GM10266 (cell line): Measurements from ENCODE around the gene EFTUD2.

Source experiments
- DNase-seq: peaks from one replicate; pipeline ENCODE4 v3.0.0; 2012; ENCODE audit errors: extremely low spot score
- TF ChIP-seq, protein P1 (sequence below): IDR thresholded peaks from 2 replicates; pipeline ENCODE4 v1.5.1; 2012; ENCODE audit warnings: mild to moderate bottlenecking, low read depth; ENCODE audit not compliant: control insufficient read depth, insufficient read depth; ENCODE audit errors: missing control alignments

EFTUD2 gene

GRCh38 chr17:44840936-44841335 is 58.3 kb downstream of the EFTUD2 start:
- TF ChIP-seq, protein P1, sequence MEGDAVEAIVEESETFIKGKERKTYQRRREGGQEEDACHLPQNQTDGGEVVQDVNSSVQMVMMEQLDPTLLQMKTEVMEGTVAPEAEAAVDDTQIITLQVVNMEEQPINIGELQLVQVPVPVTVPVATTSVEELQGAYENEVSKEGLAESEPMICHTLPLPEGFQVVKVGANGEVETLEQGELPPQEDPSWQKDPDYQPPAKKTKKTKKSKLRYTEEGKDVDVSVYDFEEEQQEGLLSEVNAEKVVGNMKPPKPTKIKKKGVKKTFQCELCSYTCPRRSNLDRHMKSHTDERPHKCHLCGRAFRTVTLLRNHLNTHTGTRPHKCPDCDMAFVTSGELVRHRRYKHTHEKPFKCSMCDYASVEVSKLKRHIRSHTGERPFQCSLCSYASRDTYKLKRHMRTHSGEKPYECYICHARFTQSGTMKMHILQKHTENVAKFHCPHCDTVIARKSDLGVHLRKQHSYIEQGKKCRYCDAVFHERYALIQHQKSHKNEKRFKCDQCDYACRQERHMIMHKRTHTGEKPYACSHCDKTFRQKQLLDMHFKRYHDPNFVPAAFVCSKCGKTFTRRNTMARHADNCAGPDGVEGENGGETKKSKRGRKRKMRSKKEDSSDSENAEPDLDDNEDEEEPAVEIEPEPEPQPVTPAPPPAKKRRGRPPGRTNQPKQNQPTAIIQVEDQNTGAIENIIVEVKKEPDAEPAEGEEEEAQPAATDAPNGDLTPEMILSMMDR: no peak
- DNase-seq: no peak

DNA sequence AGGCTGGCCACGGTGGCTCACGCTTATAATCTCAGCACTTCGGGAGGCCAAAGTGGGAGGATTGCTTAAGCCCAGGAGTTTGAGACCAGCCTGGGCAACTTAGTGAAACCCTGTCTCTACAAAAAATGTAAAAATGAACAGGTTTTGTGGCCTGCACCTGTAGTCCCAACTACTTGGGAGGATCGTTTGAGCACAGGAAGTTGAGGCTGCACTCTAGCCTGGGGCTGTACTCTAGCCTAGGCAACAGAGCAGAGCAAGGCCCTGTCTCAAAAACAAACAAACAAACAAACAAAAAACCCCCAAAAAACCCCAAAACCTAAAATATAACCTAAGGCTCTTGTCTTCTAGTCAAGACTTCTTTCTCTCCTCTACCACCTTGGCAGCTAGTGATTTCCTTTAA is 59.0 kb downstream of the EFTUD2 start:
- TF ChIP-seq, protein P1: no peak

GRCh38 chr17:44837196-44837595 is 62.0 kb downstream of the EFTUD2 start:
- TF ChIP-seq, protein P1: no peak

More for the DNA sequence above, 59.0 kb downstream of the EFTUD2 start:
- no peak for DNase-seq

DNA sequence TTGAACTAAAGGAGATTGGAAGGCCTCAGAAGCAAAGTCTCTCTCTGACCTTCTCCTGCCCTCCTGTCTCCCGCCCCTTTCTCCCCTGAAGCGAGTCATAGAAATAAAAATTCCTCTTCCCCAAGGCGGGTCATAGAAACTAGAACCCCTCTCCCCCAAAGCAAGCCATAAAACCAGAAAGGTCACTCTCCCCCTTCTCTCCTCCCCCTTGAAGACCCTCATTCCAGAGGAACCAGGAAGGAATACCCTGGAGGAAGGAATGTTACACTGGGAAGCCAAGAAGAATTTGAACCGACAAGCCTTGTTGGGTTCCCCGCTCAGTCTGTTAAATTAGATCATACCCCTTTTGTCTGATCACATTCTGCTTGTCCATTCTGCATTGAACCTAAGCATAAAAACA is 66.4 kb downstream of the EFTUD2 start:
- TF ChIP-seq, protein P1: no peak
- DNase-seq: no peak

More at GRCh38 chr17:44837196-44837595, 62.0 kb downstream of the EFTUD2 start:
- DNase-seq: no peak

- TF ChIP-seq, protein P1: no peak
- no peak for DNase-seq
Observed at GRCh38 chr17:44831371-44831770, 67.9 kb downstream of the EFTUD2 start.

DNA sequence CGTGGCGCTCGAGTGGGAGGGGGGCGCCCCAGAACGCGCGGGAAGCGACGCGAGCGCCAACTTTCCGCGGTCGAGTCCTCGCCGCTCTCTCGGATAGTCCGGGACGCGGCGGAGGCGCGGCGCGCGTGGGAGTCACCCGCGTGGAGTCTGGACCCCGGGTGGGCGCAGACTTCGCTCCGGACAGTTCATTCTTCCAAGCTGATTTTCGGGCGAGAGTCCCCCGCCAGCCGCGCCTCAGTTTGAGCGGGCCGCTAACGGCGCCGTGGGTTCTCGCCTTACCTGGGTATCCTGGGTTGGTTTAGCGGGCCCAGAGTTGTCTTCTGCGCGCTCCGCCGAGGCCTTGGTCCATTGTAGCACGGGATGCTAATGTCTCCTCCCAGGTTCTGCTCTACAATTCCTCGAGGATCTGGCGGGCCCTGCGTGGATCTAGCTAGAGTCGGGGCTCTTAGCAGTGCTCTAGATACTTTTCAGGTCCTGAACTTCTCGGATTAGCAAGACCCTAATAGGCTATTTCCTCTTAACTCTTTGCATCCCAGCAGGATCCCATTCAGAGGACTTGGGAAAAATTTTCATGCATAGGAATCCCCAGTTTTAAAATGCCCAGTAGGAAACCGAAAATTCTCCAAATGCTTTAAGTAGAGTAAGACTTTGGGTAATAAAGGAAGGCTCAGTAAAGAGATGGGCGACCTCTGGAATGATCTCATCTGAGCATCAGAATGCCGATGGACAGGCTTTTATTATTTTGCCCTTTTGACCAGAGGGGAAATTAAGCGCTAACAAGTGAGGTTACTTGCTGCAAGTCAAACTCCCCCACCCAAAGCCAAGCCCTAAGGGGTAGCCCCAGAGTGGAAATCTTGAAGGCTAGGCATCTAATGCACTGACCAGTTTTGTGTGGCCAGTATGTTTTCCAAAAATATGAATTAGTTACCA is 68.6 kb downstream of the EFTUD2 start:
- DNase-seq: peak; percentile 43
- TF ChIP-seq, protein P1: no peak
